ENCODE data around the gene SYNJ2.

SYNJ2 gene

GRCh38 chr6:158059108-158059507 lies 77.4 kb downstream of the SYNJ2 start:
- H3K27ac ChIP-seq, result peak overlapping the region; percentile 99
- TF ChIP-seq CTCF (conservative IDR thresholded peaks at IDR 0.05), result no peak

- no peak for TF ChIP-seq CTCF (conservative IDR thresholded peaks at IDR 0.05)
- H3K27ac ChIP-seq, result peak overlapping the region; percentile 99
Measured at GRCh38 chr6:158060455-158061360, 79.0 kb downstream of the SYNJ2 start.

- peak overlapping the region; percentile 99 for H3K27ac ChIP-seq
- TF ChIP-seq CTCF (conservative IDR thresholded peaks at IDR 0.05), result no peak
Measured at GRCh38 chr6:158061361-158061708, 79.7 kb downstream of the SYNJ2 start.

- peak overlapping the region; percentile 99 for H3K27ac ChIP-seq
- TF ChIP-seq CTCF (conservative IDR thresholded peaks at IDR 0.05), result no peak
Measured at GRCh38 chr6:158061709-158062461, 80.2 kb downstream of the SYNJ2 start.

- TF ChIP-seq CTCF (conservative IDR thresholded peaks at IDR 0.05), result no peak
- H3K27ac ChIP-seq, result no peak overlapping the region
Measured at GRCh38 chr6:158063736-158064135, 82.1 kb downstream of the SYNJ2 start.

GRCh38 chr6:158064725-158065251 lies 83.1 kb downstream of the SYNJ2 start:
- no peak for TF ChIP-seq CTCF (conservative IDR thresholded peaks at IDR 0.05)
- H3K27ac ChIP-seq, result no peak overlapping the region

GRCh38 chr6:158066136-158066781 lies 84.6 kb downstream of the SYNJ2 start:
- H3K27ac ChIP-seq, result no peak overlapping the region
- no peak for TF ChIP-seq CTCF (conservative IDR thresholded peaks at IDR 0.05)
